ENCODE data around the gene SPRYD3.
"Not testable (repeated sequence)": the region's sequence is repeated elsewhere in the genome, so short reads cannot be mapped to it uniquely, and the experiment has no call there.

Gene SPRYD3, protein sequence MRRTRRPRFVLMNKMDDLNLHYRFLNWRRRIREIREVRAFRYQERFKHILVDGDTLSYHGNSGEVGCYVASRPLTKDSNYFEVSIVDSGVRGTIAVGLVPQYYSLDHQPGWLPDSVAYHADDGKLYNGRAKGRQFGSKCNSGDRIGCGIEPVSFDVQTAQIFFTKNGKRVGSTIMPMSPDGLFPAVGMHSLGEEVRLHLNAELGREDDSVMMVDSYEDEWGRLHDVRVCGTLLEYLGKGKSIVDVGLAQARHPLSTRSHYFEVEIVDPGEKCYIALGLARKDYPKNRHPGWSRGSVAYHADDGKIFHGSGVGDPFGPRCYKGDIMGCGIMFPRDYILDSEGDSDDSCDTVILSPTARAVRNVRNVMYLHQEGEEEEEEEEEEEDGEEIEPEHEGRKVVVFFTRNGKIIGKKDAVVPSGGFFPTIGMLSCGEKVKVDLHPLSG

DNA sequence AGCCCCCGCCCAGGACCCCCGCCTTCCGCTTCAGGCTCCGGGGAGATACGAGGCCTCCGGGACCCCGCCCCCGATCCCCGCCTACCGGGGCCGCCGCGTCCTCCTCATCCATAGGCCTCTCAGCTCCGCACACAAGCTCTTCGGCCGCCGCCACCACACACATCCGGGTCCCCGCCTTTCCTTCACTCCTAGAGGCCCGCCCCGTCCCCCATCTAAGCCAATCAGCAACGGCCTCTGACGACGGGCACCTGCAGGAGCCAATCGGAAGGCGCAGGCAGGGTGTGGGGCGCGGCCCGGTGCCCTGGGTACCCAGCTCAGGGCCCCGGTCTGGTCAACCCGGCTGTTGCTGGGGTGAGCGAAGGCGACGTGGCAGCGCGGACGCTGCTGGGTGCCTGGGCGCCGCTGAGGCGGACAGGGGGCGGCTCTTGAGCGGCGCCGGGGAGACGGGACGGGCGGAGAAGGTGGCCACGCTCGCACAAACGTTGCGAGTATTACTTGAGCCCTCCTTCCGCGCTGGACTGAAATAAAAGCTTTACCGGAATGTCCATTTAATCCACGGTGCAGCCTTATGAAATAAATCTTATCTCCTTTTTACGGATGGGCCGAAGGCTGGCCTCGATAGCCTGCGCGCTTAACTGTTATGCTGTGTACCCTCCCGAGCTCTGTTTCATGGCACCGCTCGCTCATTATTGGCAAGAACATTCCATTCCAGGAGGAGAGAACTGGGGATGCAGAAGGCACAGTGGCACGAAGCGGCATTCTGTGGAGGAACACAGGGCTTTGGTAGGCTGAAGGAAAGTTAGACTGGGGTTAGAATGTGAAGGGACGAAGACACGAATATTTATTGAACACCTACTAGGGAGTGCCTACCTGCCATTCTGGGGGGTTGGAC is at the start of gene SPRYD3:
TSS of gene SPRYD3 (minus strand) at position 165 of the 892 bp plus-strand sequence. CDS start at position 108, 57 bp downstream.
- peak; percentile 96 for DNase-seq

DNA sequence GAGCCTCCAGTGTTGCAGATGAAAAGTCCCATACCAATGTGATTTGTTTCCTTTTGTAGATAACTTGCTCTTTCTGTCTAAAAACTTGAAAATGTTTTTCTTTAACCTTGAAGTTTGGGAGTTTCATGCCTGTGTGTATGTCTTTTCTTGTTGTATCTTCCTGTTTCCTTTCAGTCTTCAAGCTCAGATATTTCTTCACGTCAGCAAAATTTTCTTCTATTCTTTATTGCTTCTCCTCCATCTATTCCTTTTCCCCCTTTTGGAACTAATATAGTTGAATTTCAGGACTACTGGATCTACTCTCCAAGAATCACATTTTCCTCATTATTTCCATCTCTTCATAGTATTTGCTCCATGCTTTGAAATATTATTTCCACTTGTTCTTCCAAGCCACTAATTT is 48.0 kb upstream of the SPRYD3 start:
- no peak for DNase-seq

DNA sequence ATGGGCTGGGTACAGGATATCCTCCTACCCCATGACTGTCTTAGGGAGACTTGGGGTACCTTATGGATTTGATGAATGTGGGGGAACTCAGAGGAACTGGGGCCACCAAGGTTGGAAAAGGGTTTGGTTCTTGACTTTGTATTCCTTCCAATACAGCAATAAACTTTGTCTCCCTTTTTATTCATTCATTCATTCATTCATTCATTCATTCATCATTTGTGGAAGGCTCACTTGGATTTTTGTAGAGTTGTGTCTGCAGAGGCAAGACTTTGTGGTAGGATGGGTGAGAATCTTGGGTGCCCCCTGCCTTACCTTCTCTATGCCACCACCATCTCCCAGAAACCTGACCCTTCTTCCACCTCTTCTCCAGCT is 45.1 kb upstream of the SPRYD3 start:
- no peak for DNase-seq

DNA sequence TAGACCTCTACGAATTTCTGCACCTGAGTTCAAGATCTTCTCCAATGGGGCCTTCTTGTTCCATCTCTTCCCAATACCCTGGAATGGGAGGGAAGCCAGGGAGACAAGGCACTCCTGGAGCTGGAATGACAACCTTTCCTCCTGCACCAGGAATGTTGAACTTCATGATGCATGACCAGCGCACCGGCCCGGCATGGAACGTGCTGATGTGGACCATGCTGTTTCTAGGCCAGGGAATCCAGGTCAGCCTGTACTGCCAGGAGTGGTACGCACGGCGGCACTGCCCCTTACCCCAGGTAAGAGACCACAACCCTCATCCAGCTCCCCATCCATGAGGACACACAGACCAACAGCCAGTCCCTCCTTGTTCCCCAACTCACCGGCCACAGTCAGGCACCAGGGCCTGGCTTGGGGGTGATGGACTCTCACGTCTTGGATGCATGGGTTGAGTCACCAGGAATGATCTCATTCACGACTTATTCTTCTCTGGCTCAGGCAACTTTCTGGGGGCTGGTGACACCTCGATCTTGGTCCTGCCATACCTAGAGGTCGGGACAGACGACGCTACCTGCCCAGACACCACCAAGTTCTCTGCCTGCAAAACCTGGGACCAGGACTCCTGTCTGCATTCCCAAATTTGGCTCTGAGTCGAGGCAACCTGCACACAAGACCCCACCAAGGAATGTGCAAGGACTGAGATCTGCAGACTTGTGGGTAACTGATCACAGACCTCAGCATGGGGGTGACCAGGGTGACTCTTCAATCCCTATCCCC is 44.6 kb upstream of the SPRYD3 start:
- no peak for DNase-seq

DNA sequence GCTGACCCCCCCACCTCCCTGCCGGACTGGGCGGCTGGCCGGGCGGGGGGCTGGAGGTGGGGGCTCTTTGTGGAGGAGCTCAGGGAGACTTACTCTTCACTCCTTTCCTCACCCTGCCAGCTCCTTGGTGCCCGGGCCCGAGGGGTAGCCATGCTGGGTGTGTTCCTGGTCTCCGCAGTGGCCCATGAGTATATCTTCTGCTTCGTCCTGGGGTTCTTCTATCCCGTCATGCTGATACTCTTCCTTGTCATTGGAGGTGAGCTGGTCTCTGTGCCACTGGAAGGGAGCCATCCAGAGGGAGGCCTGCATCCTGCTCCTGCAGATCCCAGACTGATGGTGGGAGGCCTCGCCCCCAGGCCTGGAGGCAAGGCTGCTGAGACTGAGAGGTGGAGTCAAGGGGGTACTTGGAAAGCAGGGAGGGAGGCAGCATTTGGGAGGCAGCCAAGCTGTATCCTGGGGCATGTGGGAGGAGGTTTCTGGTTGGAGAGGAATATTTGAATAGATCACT is 43.8 kb upstream of the SPRYD3 start:
- no peak for DNase-seq

DNA sequence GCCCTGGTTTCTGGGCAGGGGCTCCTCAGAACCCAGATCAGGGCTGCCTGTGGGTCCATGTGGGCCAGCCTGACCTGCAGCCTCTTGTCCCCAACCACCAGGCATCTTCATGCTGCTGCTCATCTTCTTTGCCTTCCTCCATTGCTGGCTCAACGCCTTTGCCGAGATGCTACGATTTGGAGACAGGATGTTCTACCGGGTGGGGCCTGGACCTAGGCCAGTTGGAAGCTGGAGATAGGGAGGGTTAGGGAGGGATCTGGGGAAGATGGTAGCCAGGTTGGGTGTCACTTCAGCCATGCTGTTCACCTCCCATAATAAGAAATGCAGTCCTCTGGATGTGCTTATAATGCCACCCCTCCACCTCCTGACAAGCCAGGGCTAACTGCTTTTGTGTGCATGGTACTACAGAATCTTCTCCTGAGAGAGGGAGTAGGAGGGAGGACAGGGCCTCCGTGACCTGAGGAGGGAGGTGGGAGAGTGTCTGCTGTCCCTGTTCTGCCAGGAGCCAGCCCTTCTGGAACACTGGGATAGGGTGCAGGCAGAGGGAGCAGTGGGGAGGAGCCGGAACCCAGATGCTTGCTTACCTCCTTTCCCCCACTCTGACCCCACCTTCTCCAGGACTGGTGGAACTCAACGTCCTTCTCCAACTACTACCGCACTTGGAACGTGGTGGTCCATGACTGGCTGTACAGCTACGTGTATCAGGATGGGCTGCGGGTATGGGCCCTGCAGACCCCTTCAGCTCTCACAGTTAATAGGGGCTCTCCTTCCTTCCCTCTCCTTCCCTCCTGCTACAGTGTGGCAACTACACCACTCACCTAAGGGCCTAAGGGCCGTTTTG is 41.7 kb upstream of the SPRYD3 start:
- no peak for DNase-seq

DNA sequence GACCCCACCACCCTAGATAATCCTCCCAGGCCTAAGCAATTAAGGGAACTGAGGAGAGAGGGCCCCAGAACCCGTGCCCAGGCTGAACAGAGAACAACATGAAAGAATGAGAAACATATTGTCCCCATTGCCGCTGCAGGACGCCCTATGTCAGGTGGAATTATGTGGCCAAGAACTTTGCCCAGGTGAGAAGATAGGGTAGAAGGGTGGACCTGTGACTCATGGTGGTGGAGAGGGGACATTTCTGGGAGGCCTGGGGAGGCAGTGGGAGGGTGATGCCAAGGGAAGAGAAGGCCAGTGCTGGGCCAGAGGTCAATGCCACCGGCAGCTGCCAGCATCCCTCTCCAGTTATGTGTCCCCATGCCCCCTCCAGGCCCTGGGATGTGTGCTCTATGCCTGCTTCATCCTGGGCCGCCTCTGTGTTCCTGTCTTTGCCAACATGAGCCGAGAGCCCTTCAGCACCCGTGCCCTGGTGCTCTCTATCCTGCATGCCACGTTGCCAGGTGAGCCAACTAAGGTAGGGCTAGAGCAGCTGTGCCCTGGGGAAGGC is 39.6 kb upstream of the SPRYD3 start:
- no peak for DNase-seq

DNA sequence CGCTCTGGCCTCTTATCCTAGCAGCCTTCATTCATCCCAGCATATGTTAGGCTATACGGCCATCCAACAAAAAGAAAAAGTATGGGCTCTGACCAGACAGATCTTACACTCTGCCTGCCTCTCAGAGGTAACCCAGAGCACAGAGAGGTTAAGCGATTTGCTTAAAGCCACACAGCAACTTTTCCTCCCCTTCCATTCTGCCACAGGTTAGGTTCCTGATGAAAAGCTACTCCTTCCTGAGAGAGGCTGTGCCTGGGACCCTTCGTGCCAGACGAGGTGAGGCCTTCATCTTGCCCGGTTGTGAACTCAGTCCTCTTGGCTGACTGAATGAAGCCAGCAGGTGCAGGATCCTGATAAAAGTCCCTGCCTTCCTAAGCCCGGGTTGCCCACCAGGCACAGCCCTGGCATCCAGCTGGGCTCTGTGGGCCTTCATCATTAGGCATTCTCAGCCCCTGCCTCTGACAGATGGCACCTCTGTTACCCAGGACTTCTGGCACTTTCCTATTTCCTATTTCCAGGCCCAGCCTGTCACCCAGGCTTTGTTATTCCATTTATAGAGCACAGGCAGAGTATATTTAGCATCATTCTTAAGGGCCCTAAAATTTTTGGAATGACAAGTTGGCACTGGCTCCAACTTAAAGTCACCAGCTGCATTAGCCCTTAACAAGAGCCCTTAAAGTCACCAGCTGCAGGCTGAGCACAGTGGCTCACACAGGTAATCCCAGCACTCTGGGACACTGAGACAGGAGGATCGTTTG is 36.9 kb upstream of the SPRYD3 start:
- DNase-seq, result no peak

DNA sequence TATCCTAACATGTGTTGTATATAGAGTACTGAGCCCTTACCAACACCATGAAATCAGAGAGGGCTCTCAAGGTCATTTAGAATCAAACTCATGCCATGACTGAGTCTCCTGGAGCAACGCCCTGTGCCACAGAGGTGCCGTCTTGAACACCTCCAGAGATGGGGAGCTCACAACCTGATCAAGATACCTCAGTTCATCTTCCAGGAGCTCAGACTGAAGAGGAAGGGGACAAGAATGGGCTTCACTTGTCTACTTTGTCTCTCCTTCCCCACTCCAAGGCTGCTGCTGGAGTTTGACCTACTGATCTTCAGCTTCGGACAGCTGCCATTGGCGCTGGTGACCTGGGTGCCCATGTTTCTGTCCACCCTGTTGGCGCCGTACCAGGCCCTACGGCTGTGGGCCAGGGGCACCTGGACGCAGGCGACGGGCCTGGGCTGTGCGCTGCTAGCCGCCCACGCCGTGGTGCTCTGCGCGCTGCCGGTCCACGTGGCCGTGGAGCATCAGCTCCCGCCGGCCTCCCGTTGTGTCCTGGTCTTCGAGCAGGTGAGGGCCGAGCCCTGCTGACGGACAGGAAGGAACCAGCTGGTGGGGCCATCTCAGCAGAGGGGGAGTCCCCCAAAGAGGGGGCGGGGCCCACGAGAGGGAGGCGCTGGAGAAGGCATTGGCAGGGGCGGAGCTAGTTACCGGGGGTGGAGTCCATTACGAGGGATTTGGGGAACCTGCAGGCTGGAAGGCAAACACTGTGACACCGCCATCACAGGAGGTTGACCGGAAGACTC is 36.1 kb upstream of the SPRYD3 start:
- no peak for DNase-seq

DNA sequence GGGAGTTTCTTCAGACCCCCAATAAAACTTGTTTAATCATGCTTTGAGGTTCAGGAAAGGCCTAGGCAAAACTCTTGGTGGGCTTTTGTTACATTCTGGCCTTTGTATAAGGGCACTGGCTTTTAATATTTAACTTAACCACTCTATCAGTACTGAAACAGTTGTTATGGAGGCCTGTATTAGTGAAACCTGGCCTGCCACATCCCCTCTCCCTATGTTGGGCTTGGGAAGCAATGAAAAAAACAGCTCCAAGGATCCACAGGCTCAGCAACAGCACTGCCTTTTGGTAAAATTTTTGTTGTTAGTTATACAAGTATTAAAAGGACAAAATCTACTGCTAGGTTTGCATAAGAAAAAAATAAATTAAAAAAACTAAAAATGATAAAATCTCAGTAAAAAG is 34.8 kb upstream of the SPRYD3 start:
- DNase-seq, result no peak

DNA sequence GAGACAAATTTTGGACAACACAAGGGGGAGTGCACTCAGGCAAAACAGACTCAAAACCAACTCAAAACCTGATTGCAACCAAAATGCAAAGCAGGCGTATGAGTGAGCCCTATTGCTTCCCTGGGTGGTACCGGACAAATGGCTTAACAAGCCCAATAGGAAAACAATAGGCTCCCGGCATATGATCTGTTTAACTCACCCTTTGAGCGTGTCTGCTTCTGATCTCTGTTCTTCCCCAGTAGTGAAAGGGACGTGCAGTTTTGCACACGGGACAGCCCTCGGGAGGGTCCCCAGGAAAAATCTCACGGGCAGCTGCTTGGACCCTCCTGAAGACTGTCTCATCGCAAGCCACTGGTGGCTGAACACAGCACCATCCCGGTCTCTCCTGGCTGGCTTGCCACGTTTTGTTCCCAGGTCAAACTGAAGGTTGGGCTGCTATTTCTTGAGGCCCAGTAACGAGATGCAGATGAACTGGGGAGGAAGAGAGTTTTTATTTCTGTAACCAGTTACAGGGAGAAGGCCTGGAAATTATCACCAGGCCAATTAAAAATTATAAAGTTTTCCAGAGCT is 34.0 kb upstream of the SPRYD3 start:
- DNase-seq, result no peak

DNA sequence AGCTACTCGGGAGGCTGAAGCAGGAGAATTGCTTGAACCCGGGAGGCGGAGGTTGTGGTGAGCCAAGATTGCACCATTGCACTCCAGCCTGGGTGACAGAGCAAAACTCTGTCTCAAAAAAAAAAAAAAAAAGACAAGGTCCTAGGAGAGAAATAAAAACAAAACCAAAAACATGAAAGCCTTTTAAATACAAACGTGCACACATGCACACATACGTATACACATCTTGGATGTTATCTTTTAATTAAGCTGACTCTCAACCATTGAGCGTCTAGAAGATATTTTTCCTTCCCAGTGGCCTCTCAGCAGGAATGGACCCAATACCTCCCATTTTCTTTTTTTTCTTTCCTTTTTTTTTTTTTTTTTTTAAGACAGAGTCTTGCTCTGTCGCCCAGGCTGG is 33.2 kb upstream of the SPRYD3 start:
- DNase-seq, result not testable (repeated sequence)

DNA sequence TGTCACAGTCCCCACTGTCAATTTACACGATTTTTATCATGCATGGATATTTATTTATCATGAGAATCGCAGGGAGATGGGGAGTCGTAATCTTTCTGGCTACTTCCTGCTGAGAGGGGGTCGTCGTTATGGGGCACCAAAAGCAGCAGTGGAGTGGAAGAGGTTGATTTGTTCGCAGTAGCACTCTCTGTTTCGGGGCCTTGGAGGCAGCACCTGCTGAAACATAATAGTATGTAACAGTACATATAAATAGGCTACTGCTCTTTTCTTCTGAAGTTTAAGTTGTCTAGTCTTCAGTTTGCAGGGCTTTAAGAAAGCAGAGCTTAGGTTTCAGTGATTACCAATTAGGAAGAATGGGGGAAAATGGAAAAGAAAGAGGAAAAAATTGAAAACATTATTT is 27.9 kb upstream of the SPRYD3 start:
- no peak for DNase-seq

DNA sequence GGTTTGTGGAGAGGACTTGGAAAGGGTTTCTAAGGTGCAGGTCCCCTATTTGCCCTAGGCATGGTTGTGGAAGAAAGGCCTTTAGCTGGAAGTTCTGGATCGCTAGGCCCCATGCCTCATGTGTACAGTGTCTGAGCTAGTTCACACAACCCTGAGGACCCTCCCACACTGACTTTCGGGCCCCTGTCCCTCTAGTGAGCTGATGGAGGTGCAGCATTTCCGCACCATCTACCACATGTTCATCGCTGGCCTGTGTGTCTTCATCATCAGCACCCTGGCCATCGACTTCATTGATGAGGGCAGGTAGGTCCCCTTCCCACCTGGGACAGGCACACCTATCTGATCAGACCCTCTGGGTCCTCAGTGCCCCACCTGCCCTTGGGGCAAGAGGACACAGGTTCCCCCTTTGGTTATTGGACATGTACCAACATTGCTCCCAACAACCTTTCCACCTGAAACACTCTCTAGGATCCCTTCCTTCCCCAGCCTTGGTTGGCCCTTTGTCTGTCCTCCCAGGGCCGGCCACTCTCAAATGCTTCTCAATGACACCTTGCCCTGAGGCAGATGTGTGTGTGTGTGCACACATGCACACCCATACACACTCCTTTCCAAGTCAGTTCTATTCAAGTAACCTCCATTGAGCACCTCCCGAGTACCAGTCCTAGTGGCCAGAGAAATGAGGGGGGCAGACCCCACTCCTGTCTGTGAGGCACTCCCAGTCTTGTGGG is 26.7 kb upstream of the SPRYD3 start:
- DNase-seq, result no peak

DNA sequence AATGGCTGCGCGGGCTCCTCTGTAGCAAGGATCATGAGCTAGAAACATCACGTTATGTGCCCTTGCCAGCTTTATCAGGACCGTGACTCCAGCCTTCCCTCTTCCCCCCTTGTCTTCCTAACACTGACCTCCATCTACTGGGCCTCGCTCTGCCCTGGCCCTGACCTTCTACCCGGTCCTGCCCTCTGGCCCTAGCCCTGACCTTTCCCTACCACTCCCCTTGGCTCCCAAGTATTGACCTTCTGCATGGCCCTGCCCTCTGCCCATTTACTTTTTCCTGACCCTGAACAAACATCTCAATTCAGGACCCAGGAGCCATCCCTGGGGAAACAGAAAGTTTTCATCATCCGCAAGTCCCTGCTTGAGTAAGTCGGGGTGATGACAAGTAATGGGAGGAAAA is 26.1 kb upstream of the SPRYD3 start:
- no peak for DNase-seq

DNA sequence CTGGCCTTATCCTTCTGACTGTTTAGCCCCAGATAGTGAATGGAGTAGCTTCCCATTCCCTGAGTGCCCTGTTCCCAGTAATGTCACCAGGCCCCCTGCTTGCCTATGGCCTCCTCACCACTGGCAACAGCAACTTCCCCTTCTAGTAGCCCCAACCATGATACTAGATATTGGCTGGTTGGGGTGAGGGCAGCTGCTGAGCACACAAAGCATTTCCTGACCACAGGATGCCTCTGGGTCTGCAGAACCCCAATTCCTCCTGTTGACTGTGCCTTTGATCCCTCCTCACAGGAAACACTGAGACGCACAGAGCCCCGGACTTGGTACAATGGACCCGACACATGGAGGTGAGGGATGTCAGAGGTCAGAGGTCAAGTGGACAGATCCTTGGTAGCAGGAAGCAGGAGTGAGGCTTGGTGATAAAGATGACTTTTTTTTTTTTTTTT is 24.7 kb upstream of the SPRYD3 start:
- DNase-seq, result no peak

DNA sequence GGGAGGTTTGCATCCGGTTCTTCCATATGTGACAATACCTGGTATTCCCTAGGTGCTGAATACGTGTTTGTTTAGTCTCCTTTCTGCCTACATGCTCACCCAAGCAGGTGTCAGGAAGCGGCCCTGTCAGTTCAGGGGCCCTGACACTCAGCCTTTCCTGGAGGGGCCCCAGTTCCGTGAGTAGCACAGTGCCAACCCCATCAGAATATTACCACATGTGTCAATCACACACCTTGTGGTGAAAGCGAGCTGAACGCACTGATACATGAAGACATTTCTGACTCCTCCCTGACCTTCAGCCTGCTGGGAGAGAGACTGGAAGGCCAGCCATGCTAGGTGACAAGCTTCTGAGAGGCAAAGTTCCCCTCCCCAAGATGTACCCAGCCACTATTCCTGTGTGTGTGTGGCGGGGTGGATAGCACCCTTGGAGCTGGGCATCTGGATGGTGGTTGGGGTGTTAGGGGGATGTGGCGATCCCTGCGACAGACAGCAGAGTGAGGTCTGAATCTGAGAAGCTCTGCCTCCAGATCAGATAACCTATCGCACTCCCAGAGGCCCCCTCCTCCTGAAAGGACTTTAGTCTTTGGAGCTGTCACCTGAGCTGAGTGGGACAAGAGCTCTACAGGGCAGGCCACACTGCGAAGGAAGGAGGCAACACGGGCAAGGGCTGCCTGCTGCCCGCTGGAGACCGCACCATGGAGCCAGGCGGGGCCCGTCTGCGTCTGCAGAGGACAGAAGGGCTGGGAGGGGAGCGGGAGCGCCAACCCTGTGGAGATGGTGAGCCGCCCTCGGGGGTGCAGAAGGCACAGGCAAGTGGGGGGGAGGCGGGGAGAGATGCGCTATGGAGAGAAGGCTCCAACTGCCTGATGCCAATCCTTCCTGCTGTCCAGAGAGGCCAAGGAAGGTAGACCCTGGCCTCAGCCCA is 24.0 kb upstream of the SPRYD3 start, which contains the start of gene SOAT2:
TSS of gene SOAT2 (plus strand) at position 604 of the 925 bp plus-strand sequence. CDS start at position 696, 92 bp downstream.
- DNase-seq, result peak; percentile 29
